Measurements from ENCODE around the gene SEPSECS. TPM values are rescaled to one million over a fixed set of nuclear protein-coding genes. Genes with fewer than 3 reads are reported as not detected.
A peak's percentile ranks its signal among the peaks of the same experiment; 100 is the strongest.

The SEPSECS gene
- total RNA-seq, 1 donor, result 8.8 TPM

DNA sequence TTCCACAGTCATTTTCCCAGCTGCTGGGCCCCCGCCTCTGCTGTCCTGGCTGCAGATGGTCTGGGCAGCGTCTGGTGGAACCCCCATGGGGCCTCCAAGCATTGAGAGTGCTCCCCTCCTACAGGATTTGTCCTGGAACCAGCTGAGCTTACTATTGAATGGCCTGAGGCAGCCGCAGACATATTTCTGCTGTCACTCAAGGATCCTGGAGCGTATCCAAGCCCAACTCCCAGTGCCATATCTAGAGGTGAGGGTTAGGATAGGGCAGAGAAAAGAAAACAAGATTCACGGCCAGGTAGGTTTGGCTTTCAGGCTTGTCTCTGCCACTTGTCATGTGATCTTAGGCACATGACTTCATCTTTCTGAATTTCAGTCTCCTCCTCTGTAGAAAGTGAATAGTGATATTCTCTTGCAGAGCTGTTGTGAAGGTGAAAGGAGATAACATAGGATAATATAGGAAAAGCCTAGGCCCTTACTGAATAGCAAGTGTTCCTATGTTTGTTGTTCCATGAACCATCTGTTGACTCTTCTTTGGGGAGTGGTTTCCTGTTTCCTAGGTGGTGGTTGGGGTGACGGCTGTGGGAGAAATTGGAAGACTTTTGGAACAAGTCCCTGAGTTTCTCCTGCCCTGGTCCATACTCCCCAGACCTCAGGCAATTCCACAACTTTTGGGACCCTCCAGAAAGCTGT lies 52.3 kb downstream of the SEPSECS start:
- TF ChIP-seq, protein P1, sequence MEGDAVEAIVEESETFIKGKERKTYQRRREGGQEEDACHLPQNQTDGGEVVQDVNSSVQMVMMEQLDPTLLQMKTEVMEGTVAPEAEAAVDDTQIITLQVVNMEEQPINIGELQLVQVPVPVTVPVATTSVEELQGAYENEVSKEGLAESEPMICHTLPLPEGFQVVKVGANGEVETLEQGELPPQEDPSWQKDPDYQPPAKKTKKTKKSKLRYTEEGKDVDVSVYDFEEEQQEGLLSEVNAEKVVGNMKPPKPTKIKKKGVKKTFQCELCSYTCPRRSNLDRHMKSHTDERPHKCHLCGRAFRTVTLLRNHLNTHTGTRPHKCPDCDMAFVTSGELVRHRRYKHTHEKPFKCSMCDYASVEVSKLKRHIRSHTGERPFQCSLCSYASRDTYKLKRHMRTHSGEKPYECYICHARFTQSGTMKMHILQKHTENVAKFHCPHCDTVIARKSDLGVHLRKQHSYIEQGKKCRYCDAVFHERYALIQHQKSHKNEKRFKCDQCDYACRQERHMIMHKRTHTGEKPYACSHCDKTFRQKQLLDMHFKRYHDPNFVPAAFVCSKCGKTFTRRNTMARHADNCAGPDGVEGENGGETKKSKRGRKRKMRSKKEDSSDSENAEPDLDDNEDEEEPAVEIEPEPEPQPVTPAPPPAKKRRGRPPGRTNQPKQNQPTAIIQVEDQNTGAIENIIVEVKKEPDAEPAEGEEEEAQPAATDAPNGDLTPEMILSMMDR (IDR thresholded peaks at IDR 0.05; ENCODE audit: insufficient read depth, low read length), result no peak
- no peak overlapping the region for H3K4me3 ChIP-seq (ENCODE audit: low read depth, low read length)
- DNase-seq (ENCODE audit: low read depth), result no peak

DNA sequence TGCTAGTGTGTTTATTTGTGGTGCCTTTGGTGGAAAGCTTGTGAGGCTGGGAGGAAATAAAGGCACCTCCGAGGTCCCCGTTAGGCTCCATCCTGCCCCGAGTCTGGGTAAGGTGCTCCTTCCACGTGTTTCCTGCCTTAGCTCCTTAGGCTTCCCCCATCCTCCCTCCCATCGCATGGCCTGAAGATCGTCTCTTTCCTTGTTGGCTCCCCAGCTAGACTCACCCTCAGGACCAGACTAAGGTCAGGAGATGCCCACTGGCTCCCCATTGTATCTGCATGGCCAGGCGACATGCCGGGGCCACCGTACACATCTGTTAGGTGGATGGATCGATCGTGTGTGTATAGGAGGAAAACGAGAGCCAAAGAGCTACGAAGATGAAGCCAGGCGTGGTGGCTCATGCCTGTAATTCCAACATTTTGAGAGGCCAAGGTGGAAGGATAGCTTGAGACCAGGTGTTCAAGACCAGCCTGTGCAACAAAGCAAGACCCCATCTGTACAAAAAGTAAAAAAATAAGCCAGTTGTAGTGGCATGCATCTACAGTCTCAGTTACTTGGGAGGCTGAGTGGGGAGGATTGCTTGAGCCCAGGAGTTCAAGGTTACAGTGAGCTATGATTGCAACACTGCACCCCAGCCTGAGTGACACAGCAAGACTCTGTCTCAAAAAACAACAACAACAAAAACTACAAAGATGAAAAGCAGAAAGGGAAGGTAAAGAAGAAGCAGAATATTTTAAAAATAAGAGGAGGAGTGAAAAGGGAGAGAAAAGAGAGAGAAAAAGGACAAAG lies 53.7 kb downstream of the SEPSECS start:
- TF ChIP-seq, protein P1 (IDR thresholded peaks at IDR 0.05; ENCODE audit: insufficient read depth, low read length), result no peak
- no peak overlapping the region for H3K4me3 ChIP-seq (ENCODE audit: low read depth, low read length)
- no peak for DNase-seq (ENCODE audit: low read depth)

DNA sequence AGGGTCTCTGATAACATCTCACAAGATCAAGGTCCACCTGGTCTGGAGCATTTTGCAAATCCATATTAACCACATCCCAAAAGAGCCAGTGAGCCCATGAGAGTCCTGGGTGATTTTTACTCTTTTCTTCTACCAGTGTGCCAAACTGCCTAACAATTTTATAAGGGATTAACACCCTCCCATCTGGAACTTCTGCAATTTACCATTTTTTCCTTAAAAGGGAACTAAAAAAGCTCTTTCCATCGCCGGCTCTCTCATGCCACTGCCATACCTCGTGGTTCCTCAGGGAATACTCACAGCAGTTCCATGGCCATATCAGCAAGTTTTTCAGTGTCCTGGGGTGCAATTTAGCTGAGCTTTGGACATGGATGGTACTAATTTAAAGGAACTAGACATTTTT lies 55.7 kb downstream of the SEPSECS start:
- DNase-seq (ENCODE audit: low read depth), result no peak
- TF ChIP-seq, protein P1 (IDR thresholded peaks at IDR 0.05; ENCODE audit: insufficient read depth, low read length), result no peak
- no peak overlapping the region for H3K4me3 ChIP-seq (ENCODE audit: low read depth, low read length)

DNA sequence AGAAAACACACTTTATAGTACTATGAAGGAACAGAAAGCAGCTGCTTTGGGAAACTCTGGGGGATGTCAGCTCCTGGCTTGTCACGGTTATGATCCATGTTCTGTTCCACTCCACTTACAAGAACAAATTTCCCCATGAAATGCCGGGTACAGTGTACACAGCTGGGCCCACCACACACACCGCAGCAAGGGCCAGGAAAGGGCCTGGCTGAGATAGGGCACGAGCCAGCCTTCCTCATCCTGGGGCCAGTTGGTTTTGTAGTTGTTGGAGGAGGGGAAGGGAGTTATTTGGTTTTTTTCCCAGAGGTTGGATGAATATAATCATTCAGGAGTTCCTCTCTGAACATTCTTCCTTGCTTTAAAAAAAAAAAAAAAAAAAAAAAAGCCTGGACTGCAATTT lies 56.8 kb downstream of the SEPSECS start:
- peak; percentile 21 for DNase-seq (ENCODE audit: low read depth)
- TF ChIP-seq, protein P1 (IDR thresholded peaks at IDR 0.05; ENCODE audit: insufficient read depth, low read length), result no peak
- no peak overlapping the region for H3K4me3 ChIP-seq (ENCODE audit: low read depth, low read length)

DNA sequence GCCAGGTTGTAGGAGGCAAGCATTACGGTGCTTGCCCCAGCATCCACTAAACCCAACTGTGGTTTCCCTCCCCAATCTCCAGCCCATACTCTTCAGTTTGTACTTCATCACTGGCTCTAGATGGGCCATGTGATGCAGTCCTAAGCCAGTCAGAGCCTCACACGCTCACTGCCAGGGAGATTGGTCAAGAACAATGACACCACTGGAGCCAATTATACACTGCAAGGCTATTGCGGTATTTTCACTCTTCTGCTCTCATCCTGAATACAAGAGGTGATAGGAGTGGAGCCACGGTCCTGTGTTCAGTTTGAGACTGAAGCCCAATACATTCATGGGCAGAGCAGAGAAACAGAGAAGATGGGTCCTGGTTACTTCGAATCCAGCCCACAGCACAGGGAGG lies 58.4 kb downstream of the SEPSECS start:
- H3K4me3 ChIP-seq (ENCODE audit: low read depth, low read length), result no peak overlapping the region
- TF ChIP-seq, protein P1 (IDR thresholded peaks at IDR 0.05; ENCODE audit: insufficient read depth, low read length), result no peak
- no peak for DNase-seq (ENCODE audit: low read depth)

DNA sequence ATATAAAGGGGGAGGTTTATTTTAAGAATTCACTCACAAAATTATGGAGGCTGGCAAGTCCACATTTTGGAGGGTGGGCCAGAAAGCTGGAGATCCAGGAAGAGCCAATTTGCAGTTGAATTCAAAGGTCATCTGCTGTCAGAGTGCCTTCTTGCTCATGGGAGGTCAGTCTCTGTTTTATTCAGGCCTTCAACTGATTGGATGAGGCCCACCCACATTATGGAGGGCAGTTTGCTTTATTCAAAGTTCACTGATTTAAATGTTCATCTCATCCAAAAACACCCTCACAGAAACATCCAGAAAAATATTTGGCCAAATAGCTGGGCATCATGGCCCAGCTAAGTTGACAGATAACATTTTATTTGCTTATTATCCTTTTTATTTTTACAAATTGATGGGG lies 59.5 kb downstream of the SEPSECS start:
- TF ChIP-seq, protein P1 (IDR thresholded peaks at IDR 0.05; ENCODE audit: insufficient read depth, low read length), result no peak
- no peak for DNase-seq (ENCODE audit: low read depth)
- H3K4me3 ChIP-seq (ENCODE audit: low read depth, low read length), result no peak overlapping the region

Data from fibroblast of the aortic adventitia (primary cell).